Measurements from ENCODE around the gene ACER3. TPM values are rescaled to one million over a fixed set of nuclear protein-coding genes. Genes with fewer than 3 reads are reported as not detected.

The ACER3 gene
- total and polyA plus RNA-seq, 4 donors = 1.9 to 5.9 (median 4.2) TPM

GRCh38 chr11:77026743-77027142 is 166.0 kb downstream of the ACER3 start:
- Histone ChIP-seq H3K27ac (ENCODE audit: low read depth in 1 of 2, low read length in 2 of 2) (no peak overlapping the region), H3K9me3 (ENCODE audit: control insufficient read depth in 4 of 4, low read length in 3 of 4) (no peaks in the 10 kb centered on the region), H3K9ac (ENCODE audit: low read depth in 1 of 2, low read length in 2 of 2) (no peak overlapping the region), H3K4me3 (ENCODE audit: low read depth in 1 of 3, low read length in 3 of 3) (no peak overlapping the region), H3K27me3 (ENCODE audit: control insufficient read depth in 4 of 4, insufficient read depth in 4 of 4, low read length in 3 of 4) (peaks cover 0 to 9% (median 3%) of the 10 kb centered on the region in 4 donors), H3K36me3 (ENCODE audit: control insufficient read depth in 4 of 4, insufficient read depth in 3 of 4, low read depth in 1 of 4, low read length in 3 of 4) (no peaks in the 10 kb centered on the region), H3K4me1 (ENCODE audit: control insufficient read depth in 4 of 4, insufficient read depth in 4 of 4, low read length in 3 of 4) (no peaks in the 10 kb centered on the region)
- no peak for DNase-seq (ENCODE audit: low spot score)
- no peak for TF ChIP-seq SP1 (IDR thresholded peaks at IDR 0.05)
- TF ChIP-seq YY1 (IDR thresholded peaks at IDR 0.05) = no peak
- no peak for TF ChIP-seq GABPA (IDR thresholded peaks at IDR 0.05 in 1 of 2, conservative IDR thresholded peaks at IDR 0.05 in 1 of 2)
- TF ChIP-seq HNF4G (IDR thresholded peaks at IDR 0.05) = no peak
- no peak for TF ChIP-seq REST (IDR thresholded peaks at IDR 0.05)
- no peak for TF ChIP-seq TAF1 (conservative IDR thresholded peaks at IDR 0.05)
- TF ChIP-seq ZBTB33 (IDR thresholded peaks at IDR 0.05) = no peak
- no peak for TF ChIP-seq MAX (IDR thresholded peaks at IDR 0.05)
- no peak for TF ChIP-seq FOXA2 (IDR thresholded peaks at IDR 0.05)
- WGBS = 91% methylated on average over 2 of the region's 2 CpGs

- Histone ChIP-seq H3K9me3 (ENCODE audit: control insufficient read depth in 4 of 4, low read length in 3 of 4) (no peaks in the 10 kb centered on the region), H3K27ac (ENCODE audit: low read depth in 1 of 2, low read length in 2 of 2) (no peak overlapping the region), H3K36me3 (ENCODE audit: control insufficient read depth in 4 of 4, insufficient read depth in 3 of 4, low read depth in 1 of 4, low read length in 3 of 4) (no peaks in the 10 kb centered on the region), H3K27me3 (ENCODE audit: control insufficient read depth in 4 of 4, insufficient read depth in 4 of 4, low read length in 3 of 4) (peaks cover 0 to 9% (median 3%) of the 10 kb centered on the region in 4 donors), H3K4me3 (ENCODE audit: low read depth in 1 of 3, low read length in 3 of 3) (no peak overlapping the region), H3K4me1 (ENCODE audit: control insufficient read depth in 4 of 4, insufficient read depth in 4 of 4, low read length in 3 of 4) (no peaks in the 10 kb centered on the region), H3K9ac (ENCODE audit: low read depth in 1 of 2, low read length in 2 of 2) (no peak overlapping the region)
- TF ChIP-seq YY1 (IDR thresholded peaks at IDR 0.05) = no peak
- TF ChIP-seq GABPA (IDR thresholded peaks at IDR 0.05 in 1 of 2, conservative IDR thresholded peaks at IDR 0.05 in 1 of 2) = no peak
- no peak for TF ChIP-seq RAD21 (IDR thresholded peaks at IDR 0.05)
- DNase-seq (ENCODE audit: low spot score) = no peak
- 100% methylated on average over 1 of the region's 1 CpG for WGBS
Observed at GRCh38 chr11:77027275-77027674, 166.6 kb downstream of the ACER3 start.

- H3K36me3 ChIP-seq (ENCODE audit: control insufficient read depth in 4 of 4, insufficient read depth in 3 of 4, low read depth in 1 of 4, low read length in 3 of 4) = no peaks in the 10 kb centered on the region
- no peaks in the 10 kb centered on the region for H3K9me3 ChIP-seq (ENCODE audit: control insufficient read depth in 4 of 4, low read length in 3 of 4)
- H3K4me1 ChIP-seq (ENCODE audit: control insufficient read depth in 4 of 4, insufficient read depth in 4 of 4, low read length in 3 of 4) = no peaks in the 10 kb centered on the region
- 73% methylated on average over 7 of the region's 7 CpGs for WGBS
- peaks cover 0 to 9% (median 3%) of the 10 kb centered on the region in 4 donors for H3K27me3 ChIP-seq (ENCODE audit: control insufficient read depth in 4 of 4, insufficient read depth in 4 of 4, low read length in 3 of 4)
- H3K4me3 ChIP-seq (ENCODE audit: low read depth in 1 of 3, low read length in 3 of 3) = no peak overlapping the region
- DNase-seq (ENCODE audit: low spot score) = no peak
- H3K9ac ChIP-seq (ENCODE audit: low read depth in 1 of 2, low read length in 2 of 2) = no peak overlapping the region
- no peak overlapping the region for H3K27ac ChIP-seq (ENCODE audit: low read depth in 1 of 2, low read length in 2 of 2)
- no peak for TF ChIP-seq REST (IDR thresholded peaks at IDR 0.05)
- TF ChIP-seq GABPA (IDR thresholded peaks at IDR 0.05 in 1 of 2, conservative IDR thresholded peaks at IDR 0.05 in 1 of 2) = no peak
- no peak for TF ChIP-seq TAF1 (conservative IDR thresholded peaks at IDR 0.05)
- no peak for TF ChIP-seq HNF4G (IDR thresholded peaks at IDR 0.05)
- no peak for TF ChIP-seq JUND (IDR thresholded peaks at IDR 0.05)
- no peak for TF ChIP-seq ATF3 (IDR thresholded peaks at IDR 0.05)
- TF ChIP-seq RAD21 (IDR thresholded peaks at IDR 0.05) = no peak
- TF ChIP-seq HNF4A (conservative IDR thresholded peaks at IDR 0.05) = no peak
- TF ChIP-seq FOXA2 (IDR thresholded peaks at IDR 0.05) = no peak
- no peak for TF ChIP-seq YY1 (IDR thresholded peaks at IDR 0.05)
- TF ChIP-seq SP1 (IDR thresholded peaks at IDR 0.05) = no peak
- no peak for TF ChIP-seq ZBTB33 (IDR thresholded peaks at IDR 0.05)
- TF ChIP-seq RXRA (IDR thresholded peaks at IDR 0.05) = no peak
- TF ChIP-seq FOXA1 (IDR thresholded peaks at IDR 0.05) = no peak
Observed at GRCh38 chr11:77029829-77030228, 169.1 kb downstream of the ACER3 start.

Measured in liver (tissue), 9 donors.